ENCODE measurements around the gene LRP3.

GRCh38 chr19:33257828-33258227 is 63.7 kb downstream of the LRP3 start:
- TF ChIP-seq EZH2 (optimal IDR thresholded peaks at IDR 0.05; ENCODE audit: low read depth, low read length) (no peak), CTCF (IDR thresholded peaks at IDR 0.05; ENCODE audit: low read length) (no peak)

All from MM.1S (cell line).